Measurements from ENCODE around the gene LARGE1.

DNA sequence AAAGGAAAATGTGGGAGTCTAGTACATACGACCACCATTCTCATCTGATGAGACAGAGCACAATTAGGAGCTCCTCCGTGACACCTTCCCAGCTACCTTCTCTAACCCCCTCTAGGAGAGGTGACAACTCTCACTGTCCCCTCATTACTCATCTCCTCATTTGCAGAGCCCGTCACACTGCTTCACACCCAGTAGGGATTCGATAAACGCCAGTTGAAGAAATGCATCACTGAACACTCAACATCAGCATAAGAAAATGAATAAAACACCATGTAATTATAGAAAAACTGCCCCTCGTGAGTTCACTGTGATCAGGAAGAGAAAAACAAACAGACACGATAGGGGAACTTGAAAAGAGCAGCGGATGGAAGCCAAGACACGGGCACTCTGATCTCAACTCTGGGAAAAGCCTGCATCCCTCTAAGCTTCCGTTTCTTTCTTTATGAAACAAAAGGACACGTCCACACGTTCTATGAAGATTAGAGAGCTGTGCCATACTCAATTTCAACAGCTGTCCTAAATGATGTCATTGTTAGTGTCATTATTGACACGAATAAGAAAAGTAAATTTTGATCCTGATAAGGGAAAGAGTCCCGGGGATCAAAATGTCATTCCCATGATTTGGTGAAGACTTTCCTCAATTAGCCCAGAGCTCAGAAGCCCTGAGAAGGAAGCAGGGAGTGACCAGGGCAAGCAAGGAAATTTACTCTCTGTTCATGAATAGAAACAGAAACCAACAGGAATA is 356.9 kb downstream of the LARGE1 start:
- TF ChIP-seq, protein P1, sequence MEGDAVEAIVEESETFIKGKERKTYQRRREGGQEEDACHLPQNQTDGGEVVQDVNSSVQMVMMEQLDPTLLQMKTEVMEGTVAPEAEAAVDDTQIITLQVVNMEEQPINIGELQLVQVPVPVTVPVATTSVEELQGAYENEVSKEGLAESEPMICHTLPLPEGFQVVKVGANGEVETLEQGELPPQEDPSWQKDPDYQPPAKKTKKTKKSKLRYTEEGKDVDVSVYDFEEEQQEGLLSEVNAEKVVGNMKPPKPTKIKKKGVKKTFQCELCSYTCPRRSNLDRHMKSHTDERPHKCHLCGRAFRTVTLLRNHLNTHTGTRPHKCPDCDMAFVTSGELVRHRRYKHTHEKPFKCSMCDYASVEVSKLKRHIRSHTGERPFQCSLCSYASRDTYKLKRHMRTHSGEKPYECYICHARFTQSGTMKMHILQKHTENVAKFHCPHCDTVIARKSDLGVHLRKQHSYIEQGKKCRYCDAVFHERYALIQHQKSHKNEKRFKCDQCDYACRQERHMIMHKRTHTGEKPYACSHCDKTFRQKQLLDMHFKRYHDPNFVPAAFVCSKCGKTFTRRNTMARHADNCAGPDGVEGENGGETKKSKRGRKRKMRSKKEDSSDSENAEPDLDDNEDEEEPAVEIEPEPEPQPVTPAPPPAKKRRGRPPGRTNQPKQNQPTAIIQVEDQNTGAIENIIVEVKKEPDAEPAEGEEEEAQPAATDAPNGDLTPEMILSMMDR (conservative IDR thresholded peaks at IDR 0.05; ENCODE audit: low read depth, low read length): no peak
- no peak for TF ChIP-seq EZH2 (IDR thresholded peaks at IDR 0.05; ENCODE audit: low read length, unreplicated experiment)
- TF ChIP-seq EZH2phosphoT487 (IDR thresholded peaks at IDR 0.05; ENCODE audit: borderline replicate concordance, low read length): no peak
